Measurements from ENCODE around the gene SESN3. TPM values are rescaled to one million over a fixed set of nuclear protein-coding genes. Genes with fewer than 3 reads are reported as not detected.
"Not testable (repeated sequence)": the region's sequence is repeated elsewhere in the genome, so short reads cannot be mapped to it uniquely, and the experiment has no call there.

SESN3 gene
- total RNA-seq, 3 donors from 2014 or later (not counting 1 experiment from before 2014, with no cell fraction given) = 5.5 to 10.2 (median 7.6) TPM

- intact Hi-C loops (cut with micrococcal nuclease) = no loop called here
- H3K27ac ChIP-seq (ENCODE audit: low read length) = peak overlapping the region; percentile 75
- no peak overlapping the region for H3K27ac Mint-ChIP-seq
- DNase-seq (no peak), ATAC-seq (no peak)
- no peak overlapping the region for H3K4me3 Mint-ChIP-seq
- no peaks in the 10 kb centered on the region for H3K9me3 Mint-ChIP-seq
- H3K36me3 Mint-ChIP-seq = no peaks in the 10 kb centered on the region
- H3K4me1 Mint-ChIP-seq = peaks cover 0 to 14% of the 10 kb centered on the region in 2 donors
- no peaks in the 10 kb centered on the region for H3K9me3 ChIP-seq (ENCODE audit: control insufficient read depth, insufficient read depth, low read length)
- H3K27me3 ChIP-seq (ENCODE audit: control insufficient read depth, insufficient read depth, low read length) = no peaks in the 10 kb centered on the region
- H3K27me3 Mint-ChIP-seq (ENCODE audit: low read depth in 2 of 2) = peaks cover 6 to 7% of the 10 kb centered on the region in 2 donors
- H3K4me1 ChIP-seq (ENCODE audit: control insufficient read depth, insufficient read depth, low read length) = peaks cover 12% of the 10 kb centered on the region
- no peaks in the 10 kb centered on the region for H3K36me3 ChIP-seq (ENCODE audit: control insufficient read depth, insufficient read depth, low read length)
- no peak overlapping the region for H3K4me3 ChIP-seq (ENCODE audit: low read length)
- 96% methylated on average over 2 of the region's 2 CpGs for WGBS (ENCODE audit: insufficient coverage)
- TF ChIP-seq CTCF (IDR thresholded peaks at IDR 0.05) = no peak
These were observed 22.1 kb upstream of the SESN3 start for GRCh38 chr11:95253141-95253540.

DNA sequence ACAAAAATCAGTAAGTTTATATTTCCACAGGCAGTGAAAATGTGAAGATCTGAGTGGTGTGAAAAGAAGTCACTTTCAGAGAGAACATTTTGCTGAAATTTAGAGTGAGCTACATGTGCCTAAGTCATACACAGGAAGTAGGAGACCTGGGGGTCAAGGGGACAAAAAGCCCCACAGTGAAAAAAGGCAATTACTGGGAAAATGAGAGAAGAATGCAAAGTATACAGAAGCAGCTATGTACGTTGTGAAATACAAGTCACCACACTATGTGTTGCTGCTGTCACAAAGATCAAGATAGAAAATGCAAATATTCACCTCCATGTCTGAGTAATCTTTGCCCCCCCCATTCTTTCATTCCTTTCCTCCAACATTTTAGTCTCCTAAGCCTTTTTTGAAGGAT, 21.6 kb upstream of the SESN3 start:
- DNase-seq (no peak), ATAC-seq (no peak)
- H3K9me3 Mint-ChIP-seq = no peaks in the 10 kb centered on the region
- no peak overlapping the region for H3K4me3 Mint-ChIP-seq
- peaks cover 5 to 7% of the 10 kb centered on the region in 2 donors for H3K27me3 Mint-ChIP-seq (ENCODE audit: low read depth in 2 of 2)
- H3K36me3 ChIP-seq (ENCODE audit: control insufficient read depth, insufficient read depth, low read length) = no peaks in the 10 kb centered on the region
- no peak overlapping the region for H3K4me3 ChIP-seq (ENCODE audit: low read length)
- no peak for TF ChIP-seq CTCF (IDR thresholded peaks at IDR 0.05)
- H3K27me3 ChIP-seq (ENCODE audit: control insufficient read depth, insufficient read depth, low read length) = no peaks in the 10 kb centered on the region
- peaks cover 0 to 14% of the 10 kb centered on the region in 2 donors for H3K4me1 Mint-ChIP-seq
- H3K27ac Mint-ChIP-seq = peak overlapping the region in 1 of 2 donors; percentile 32
- no peaks in the 10 kb centered on the region for H3K36me3 Mint-ChIP-seq
- H3K9me3 ChIP-seq (ENCODE audit: control insufficient read depth, insufficient read depth, low read length) = no peaks in the 10 kb centered on the region
- no peak overlapping the region for H3K27ac ChIP-seq (ENCODE audit: low read length)
- WGBS (ENCODE audit: insufficient coverage) = 70% methylated on average over 1 of the region's 1 CpG
- intact Hi-C loops (cut with micrococcal nuclease) = no loop called here
- H3K4me1 ChIP-seq (ENCODE audit: control insufficient read depth, insufficient read depth, low read length) = peaks cover 12% of the 10 kb centered on the region

GRCh38 chr11:95251896-95252295, 20.9 kb upstream of the SESN3 start:
- H3K27ac Mint-ChIP-seq = not testable (repeated sequence)

DNA sequence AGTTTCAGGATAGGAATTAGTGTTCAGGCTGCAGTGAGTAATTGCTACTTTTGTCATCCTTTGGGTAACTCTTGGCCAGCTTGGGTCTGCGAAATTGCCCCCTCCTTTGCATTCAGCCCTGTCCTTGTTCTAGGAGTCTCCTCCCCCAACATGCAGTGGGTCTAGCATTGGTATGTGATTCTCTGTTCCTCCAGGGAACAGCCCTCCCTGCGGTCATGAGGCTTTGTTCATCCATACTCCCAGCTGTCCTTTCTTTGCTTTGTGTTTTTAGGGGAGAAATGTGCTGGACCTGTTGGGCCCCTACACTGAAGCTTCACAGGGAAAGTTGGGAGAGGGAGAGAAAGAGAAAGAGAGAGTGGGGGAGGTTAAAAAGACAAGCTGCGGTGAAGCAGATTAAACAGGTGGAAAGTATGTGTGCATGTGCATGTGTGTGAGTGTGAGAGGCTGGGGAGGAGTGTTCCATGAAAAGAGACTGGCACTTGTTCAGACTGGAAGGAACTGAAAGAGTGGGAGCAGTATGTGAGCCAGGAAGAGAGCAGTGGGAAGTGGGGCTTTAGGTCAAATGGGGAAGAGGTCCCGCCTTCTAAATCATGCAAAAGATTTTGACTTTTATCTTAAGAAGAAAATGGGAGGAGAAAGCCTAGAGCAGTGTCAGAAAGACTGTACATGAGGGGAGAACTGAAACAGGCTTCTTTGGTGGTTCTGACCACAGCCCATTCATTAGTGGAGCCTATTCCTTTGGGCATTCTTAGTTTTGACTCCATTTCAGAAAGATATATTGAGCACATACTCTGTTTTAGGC, 17.9 kb upstream of the SESN3 start:
- ATAC-seq = no peak
- Mint-ChIP-seq H3K4me1 (peaks cover 0 to 4% of the 10 kb centered on the region in 2 donors), H3K27ac (no peak overlapping the region), H3K27me3 (ENCODE audit: low read depth in 2 of 2) (peaks cover 5 to 7% of the 10 kb centered on the region in 2 donors), H3K4me3 (no peak overlapping the region), H3K36me3 (no peaks in the 10 kb centered on the region), H3K9me3 (no peaks in the 10 kb centered on the region)
- Histone ChIP-seq H3K27ac (ENCODE audit: low read length) (no peak overlapping the region), H3K36me3 (ENCODE audit: control insufficient read depth, insufficient read depth, low read length) (no peaks in the 10 kb centered on the region), H3K4me1 (ENCODE audit: control insufficient read depth, insufficient read depth, low read length) (no peaks in the 10 kb centered on the region), H3K9me3 (ENCODE audit: control insufficient read depth, insufficient read depth, low read length) (no peaks in the 10 kb centered on the region), H3K27me3 (ENCODE audit: control insufficient read depth, insufficient read depth, low read length) (no peaks in the 10 kb centered on the region), H3K4me3 (ENCODE audit: low read length) (no peak overlapping the region)
- no peak for DNase-seq
- intact Hi-C loops (cut with micrococcal nuclease) = no loop called here
- WGBS (ENCODE audit: insufficient coverage) = 74% methylated on average over 4 of the region's 4 CpGs
- TF ChIP-seq CTCF (IDR thresholded peaks at IDR 0.05) = no peak

More at GRCh38 chr11:95251896-95252295, 20.9 kb upstream of the SESN3 start:
- H3K27me3 ChIP-seq (ENCODE audit: control insufficient read depth, insufficient read depth, low read length); H3K27me3 Mint-ChIP-seq (ENCODE audit: low read depth in 2 of 2); DNase-seq; H3K9me3 ChIP-seq (ENCODE audit: control insufficient read depth, insufficient read depth, low read length); ATAC-seq; H3K27ac ChIP-seq (ENCODE audit: low read length); intact Hi-C loops (cut with micrococcal nuclease); H3K4me3 ChIP-seq (ENCODE audit: low read length); H3K4me3 Mint-ChIP-seq; H3K36me3 ChIP-seq (ENCODE audit: control insufficient read depth, insufficient read depth, low read length); H3K9me3 Mint-ChIP-seq; H3K4me1 ChIP-seq (ENCODE audit: control insufficient read depth, insufficient read depth, low read length); H3K36me3 Mint-ChIP-seq: not testable (repeated sequence)
- H3K4me1 Mint-ChIP-seq = peaks cover 0 to 14% of the 10 kb centered on the region in 2 donors
- 100% methylated on average over 6 of the region's 6 CpGs for WGBS (ENCODE audit: insufficient coverage)
